Testis (tissue), 3 donors: Measurements from ENCODE around the gene KRT81. TPM values are rescaled to one million over a fixed set of nuclear protein-coding genes. Genes with fewer than 3 reads are reported as not detected.

Source experiments
- DNase-seq: peaks from one replicate; pipeline ENCODE4 v3.0.0-alpha.2; 2019
- H3K27ac ChIP-seq, 2 donors: fragments of 200-600 bp; sonication (generic); one replicate each; pipeline ENCODE4 v1.5.1; 2019
- H3K27me3 ChIP-seq: fragments of 200-600 bp; sonication (generic); one replicate; pipeline ENCODE4 v1.5.1; 2019
- H3K36me3 ChIP-seq: fragments of 200-600 bp; sonication (generic); one replicate; pipeline ENCODE4 v1.5.1; 2017; ENCODE audit warnings: low read depth; ENCODE audit errors: missing control alignments
- H3K4me1 ChIP-seq: fragments of 200-600 bp; sonication (generic); one replicate; pipeline ENCODE4 v1.5.1; 2019
- H3K4me3 ChIP-seq, 2 donors: fragments of 200-600 bp; sonication (generic); one replicate each; pipeline ENCODE4 v1.5.1; 2017 to 2019
- H3K9me3 ChIP-seq: fragments of 200-600 bp; sonication (generic); one replicate; pipeline ENCODE4 v1.5.1; 2017
- POLR2A ChIP-seq: fragments of 450-650 bp; IDR thresholded peaks from one replicate; pipeline ENCODE4 v1.6.1; 2017; ENCODE audit warnings: antibody characterized with exemption, mild to moderate bottlenecking, moderate library complexity
- WGBS, 2 donors: methylation state at CpG; one replicate each; pipeline ENCODE4 v1.1.5; 2018; 5-methylcytosine and 5-hydroxymethylcytosine counted together
- intact Hi-C: fragments of 100-400 bp; cut with DNase I; formaldehyde crosslinking; loops from one replicate; pipeline ENCODE4 v1.15.1; 2023; ENCODE audit warnings: low total_unique reads
- polyA plus RNA-seq: library from polyadenylated mRNA; stranded (reverse); fragments of 350-450 nt; fragmentation: Illumina TruSeq; extraction: RNeasy Lipid Tissue Mini Kit (QIAGEN cat#74804); gene quantifications from one replicate; pipeline ENCODE4 v1.2.3, GENCODE V29; 2014; ENCODE audit warnings: low read depth, low replicate concordance; ENCODE audit not compliant: insufficient read depth
- total RNA-seq, 2 donors: library from RNA; depleted of rRNA; stranded (reverse); fragments of >200 nt; gene quantifications; one replicate each; pipeline ENCODE4 v1.2.3, GENCODE V29; 2016
- TF ChIP-seq, protein P1 (sequence below), 3 experiments: fragments of 450-650 bp in 2 of 3; fragments of 200-600 bp in 1 of 3; sonication (generic) in 1 of 3; IDR thresholded peaks; one replicate each; pipeline ENCODE4 v1.5.1; 2016 to 2019; ENCODE audit warnings: antibody characterized with exemption in 3 of 3, mild to moderate bottlenecking in 2 of 3, moderate library complexity in 1 of 3

Gene KRT81
- total and polyA plus RNA-seq, 3 donors from 2014 or later: 0.74 TPM; not detected in 2

DNA sequence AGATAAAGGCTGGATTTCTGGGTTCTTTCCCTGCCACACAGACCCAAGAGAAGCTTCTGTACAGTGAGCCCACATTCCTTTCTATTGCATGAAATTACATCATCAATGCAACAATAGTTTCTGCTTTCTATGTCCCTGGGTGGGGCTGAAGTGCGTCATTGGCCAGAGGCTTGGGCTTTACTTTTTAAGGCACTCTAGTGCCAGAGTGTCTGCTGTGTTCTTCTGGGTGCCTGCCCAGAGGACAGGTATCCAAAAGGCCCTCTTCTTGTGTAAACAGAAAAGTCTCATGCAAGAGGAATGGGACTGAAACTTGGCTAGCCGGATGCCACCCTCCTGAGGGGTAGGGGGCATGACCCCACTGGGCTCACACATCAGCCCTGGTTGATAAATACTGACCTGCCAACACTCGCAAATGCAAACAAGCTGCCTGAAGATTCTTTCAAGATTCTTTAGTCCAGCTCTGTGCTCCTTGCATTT, 11.0 kb downstream of the KRT81 start:
- WGBS, 2 donors: 75 to 76% methylated on average over 2 to 3 of the region's 3 CpGs
- Histone ChIP-seq H3K27me3 (no peaks in the 10 kb centered on the region), H3K9me3 (no peaks in the 10 kb centered on the region), H3K27ac (no peak overlapping the region), H3K4me3 (no peak overlapping the region), H3K4me1 (no peaks in the 10 kb centered on the region), H3K36me3 (no peaks in the 10 kb centered on the region)
- DNase-seq: no peak
- intact Hi-C loops: no loop called here
- TF ChIP-seq POLR2A: no peak
- TF ChIP-seq, protein P1, sequence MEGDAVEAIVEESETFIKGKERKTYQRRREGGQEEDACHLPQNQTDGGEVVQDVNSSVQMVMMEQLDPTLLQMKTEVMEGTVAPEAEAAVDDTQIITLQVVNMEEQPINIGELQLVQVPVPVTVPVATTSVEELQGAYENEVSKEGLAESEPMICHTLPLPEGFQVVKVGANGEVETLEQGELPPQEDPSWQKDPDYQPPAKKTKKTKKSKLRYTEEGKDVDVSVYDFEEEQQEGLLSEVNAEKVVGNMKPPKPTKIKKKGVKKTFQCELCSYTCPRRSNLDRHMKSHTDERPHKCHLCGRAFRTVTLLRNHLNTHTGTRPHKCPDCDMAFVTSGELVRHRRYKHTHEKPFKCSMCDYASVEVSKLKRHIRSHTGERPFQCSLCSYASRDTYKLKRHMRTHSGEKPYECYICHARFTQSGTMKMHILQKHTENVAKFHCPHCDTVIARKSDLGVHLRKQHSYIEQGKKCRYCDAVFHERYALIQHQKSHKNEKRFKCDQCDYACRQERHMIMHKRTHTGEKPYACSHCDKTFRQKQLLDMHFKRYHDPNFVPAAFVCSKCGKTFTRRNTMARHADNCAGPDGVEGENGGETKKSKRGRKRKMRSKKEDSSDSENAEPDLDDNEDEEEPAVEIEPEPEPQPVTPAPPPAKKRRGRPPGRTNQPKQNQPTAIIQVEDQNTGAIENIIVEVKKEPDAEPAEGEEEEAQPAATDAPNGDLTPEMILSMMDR (IDR thresholded peaks at IDR 0.05): no peak

DNA sequence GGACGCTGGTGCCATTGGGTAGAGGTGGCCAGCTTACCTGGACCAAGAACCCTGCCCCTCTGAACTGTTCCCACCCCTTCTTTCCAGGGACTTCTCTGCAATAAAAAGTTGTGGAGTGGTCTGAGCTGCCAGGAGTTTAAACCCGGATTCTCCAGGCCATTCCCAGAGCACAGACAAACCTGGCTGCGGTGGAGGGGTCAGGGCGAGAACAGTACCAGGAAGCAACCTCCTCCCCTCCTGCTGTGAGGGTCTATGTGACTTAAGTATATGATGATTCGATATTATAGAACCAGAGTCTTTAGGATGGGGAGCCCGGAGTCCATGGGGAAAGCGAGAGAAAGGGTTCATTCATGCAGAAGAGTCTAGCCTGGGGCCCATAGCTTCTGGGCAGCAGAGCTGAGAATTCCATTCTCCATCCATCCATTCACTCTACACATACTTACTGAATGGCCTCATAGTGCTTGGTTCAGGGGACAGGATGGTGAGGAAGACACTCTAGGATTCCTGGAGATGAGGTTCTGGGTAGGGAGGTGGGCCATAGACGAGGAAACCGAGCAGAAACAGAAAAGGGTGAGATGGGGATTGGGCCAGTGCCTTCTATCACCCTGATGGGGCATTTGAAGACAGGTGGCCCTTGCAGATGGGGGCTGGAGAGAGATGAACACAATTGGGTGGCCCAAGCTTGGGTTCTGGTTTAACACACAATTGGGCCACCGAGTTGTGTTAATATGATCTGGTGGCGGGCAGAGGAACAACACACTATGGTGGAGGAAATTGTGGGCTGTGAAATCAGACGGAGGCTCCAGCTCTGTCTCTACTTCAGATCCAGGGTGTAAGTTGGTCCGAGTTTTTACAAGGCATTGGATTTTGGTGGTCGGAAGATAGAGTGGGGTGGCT, 11.7 kb downstream of the KRT81 start:
- H3K9me3 ChIP-seq: no peaks in the 10 kb centered on the region
- H3K4me1 ChIP-seq: no peaks in the 10 kb centered on the region
- intact Hi-C loops: no loop called here
- no peak for DNase-seq
- H3K36me3 ChIP-seq: no peaks in the 10 kb centered on the region
- 84 to 91% methylated on average over 14 of the region's 14 CpGs for WGBS, 2 donors
- H3K27ac ChIP-seq: no peak overlapping the region
- H3K4me3 ChIP-seq: peak overlapping the region in 1 of 2 donors; percentile 46
- TF ChIP-seq POLR2A: no peak
- TF ChIP-seq, protein P1 (IDR thresholded peaks at IDR 0.05): no peak
- no peaks in the 10 kb centered on the region for H3K27me3 ChIP-seq

DNA sequence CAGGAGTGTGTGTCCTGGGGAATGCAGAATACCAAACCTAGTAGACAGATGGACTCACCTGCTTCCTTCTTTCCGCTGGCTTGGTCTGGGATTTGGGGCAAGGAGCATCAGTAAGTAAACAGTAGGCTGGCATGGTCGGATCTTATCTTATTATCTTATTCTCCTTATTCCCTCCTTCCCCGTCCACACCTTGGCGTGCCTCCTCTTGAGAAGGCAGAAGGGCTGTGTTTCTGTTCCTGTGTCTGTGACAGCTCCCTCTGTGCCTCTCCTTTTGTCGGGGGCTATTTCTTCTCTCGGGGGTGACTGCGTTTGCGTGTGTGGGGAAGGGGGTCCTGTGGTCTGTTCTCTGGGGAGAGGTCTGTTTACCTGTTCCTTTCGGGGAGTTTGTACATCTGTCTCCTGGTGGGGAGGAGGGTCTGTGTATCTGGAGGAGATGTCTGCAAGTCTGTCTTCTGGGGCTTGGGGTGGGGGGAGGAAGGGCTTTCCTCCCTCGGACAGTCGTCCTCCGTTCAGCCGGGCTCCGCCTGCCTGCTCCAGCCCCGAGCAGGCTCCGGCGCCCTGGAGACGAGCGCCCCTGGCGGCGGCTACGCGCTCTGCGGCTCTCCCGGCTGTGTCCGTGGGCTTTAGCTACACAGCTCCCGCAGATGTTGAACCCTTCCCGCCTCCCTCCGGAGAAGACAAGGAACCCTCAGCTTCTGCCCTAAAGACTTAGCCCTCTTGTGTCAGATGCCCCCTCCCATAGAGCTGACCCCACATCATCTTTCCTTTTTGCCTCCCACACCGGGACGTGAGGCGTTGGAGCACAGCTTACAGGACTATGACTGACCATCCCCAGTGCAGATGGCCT, 12.5 kb downstream of the KRT81 start:
- no peaks in the 10 kb centered on the region for H3K9me3 ChIP-seq
- WGBS, 2 donors: 17 to 28% methylated on average over 12 to 32 of the region's 32 CpGs
- H3K27me3 ChIP-seq: no peaks in the 10 kb centered on the region
- intact Hi-C loops: no loop called here
- no peak overlapping the region for H3K27ac ChIP-seq
- DNase-seq: peak; percentile 81
- peak overlapping the region; percentile 21 to 46 for H3K4me3 ChIP-seq
- TF ChIP-seq, protein P1 (IDR thresholded peaks at IDR 0.05): peak; percentile 54 to 96 (median 71)
- TF ChIP-seq POLR2A: no peak
- H3K4me1 ChIP-seq: no peaks in the 10 kb centered on the region
- H3K36me3 ChIP-seq: no peaks in the 10 kb centered on the region

DNA sequence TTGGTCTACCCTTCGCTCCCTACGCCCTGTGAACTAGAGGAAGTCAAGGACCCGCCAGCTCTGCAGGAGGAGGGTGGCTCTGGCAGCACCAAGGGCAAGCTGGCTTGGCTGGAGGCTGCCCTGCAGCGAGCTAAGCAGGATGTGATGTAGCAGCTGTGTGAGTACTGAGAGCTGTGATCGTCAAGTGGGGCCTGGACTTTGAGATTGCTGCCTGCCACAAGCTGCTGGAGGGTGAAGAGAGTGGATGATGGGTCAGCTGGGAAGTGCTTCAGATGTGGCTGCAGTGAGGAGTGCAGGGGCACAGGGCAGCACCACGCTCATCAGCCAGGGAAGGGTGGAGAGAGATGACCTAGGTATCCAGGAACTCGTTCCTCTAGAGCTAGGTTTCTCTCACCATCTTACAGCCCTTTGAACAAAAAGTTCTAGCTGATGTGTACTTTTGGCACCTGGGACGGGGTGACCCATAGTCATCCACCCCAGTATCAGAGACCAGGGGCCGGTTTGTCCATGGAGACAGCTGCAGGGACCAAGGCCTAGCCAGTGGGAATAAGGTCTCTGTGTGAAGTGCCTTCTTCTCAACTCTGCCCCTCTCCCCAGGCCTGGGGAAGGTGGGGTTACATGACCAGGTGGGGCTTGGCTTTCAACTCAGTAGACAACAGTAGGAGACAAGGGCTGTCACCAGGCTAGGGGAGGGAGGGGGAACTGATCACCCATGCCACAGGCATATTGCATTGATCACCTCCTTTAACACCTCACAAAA, 13.7 kb downstream of the KRT81 start:
- no peak for TF ChIP-seq POLR2A
- TF ChIP-seq, protein P1 (IDR thresholded peaks at IDR 0.05): no peak
- Histone ChIP-seq H3K36me3 (no peaks in the 10 kb centered on the region), H3K4me3 (no peak overlapping the region), H3K27me3 (no peaks in the 10 kb centered on the region), H3K27ac (no peak overlapping the region), H3K9me3 (no peaks in the 10 kb centered on the region), H3K4me1 (no peaks in the 10 kb centered on the region)
- no peak for DNase-seq
- WGBS, 2 donors: 89 to 91% methylated on average over 7 to 9 of the region's 9 CpGs
- intact Hi-C loops: no loop called here
